Measurements from ENCODE around the gene METTL24. TPM values are rescaled to one million over a fixed set of nuclear protein-coding genes. Genes with fewer than 3 reads are reported as not detected.

METTL24 gene
- total and polyA plus RNA-seq, 2 of the 8 experiments (the other 6 are each of a cell fraction or from before 2014, with no cell fraction given) = 0.30 to 0.39 TPM

DNA sequence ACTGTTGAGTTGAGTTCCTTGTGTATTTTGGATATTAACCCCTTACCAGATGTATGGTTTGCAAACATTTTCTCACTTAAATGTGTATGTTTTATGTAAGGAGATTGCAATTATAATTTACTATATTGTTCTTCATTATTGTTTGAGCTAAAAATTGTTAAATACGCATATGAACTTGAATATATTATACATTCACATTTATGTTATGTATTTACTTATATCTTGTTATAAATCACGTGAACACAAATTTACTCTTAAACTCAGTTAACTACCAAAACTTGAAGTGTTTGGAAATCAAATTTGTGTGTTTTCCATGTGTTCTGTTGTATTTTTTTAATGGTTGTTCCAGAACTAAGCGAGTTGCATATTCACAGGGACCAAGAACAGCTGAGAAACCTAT, 159.6 kb downstream of the METTL24 start:
- no peak overlapping the region for H3K56ac ChIP-seq (replicated peaks; ENCODE audit: insufficient read length, low read depth, low read length)
- H3K27me3 ChIP-seq (replicated peaks in 1 of 4; ENCODE audit: control insufficient read depth in 3 of 4, extremely low read depth in 1 of 4, insufficient read depth in 3 of 4, low read length in 3 of 4) = no peaks in the 10 kb centered on the region
- no peaks in the 10 kb centered on the region; the same call in 1 of the 2 replicates for H3K79me1 ChIP-seq (ENCODE audit: low read depth, low read length)
- no peak overlapping the region for H3K18ac ChIP-seq (ENCODE audit: extremely low read depth, low read length)
- H3K4ac ChIP-seq (replicated peaks; ENCODE audit: insufficient read length, low read depth, low read length) = no peak overlapping the region
- H3K27ac ChIP-seq (ENCODE audit: low read depth, low read length) = no peak overlapping the region
- no peaks in the 10 kb centered on the region for H3K9me3 ChIP-seq (ENCODE audit: insufficient read depth in 2 of 2, low read depth in 1 of 2, low read length in 1 of 2)
- H3K4me2 ChIP-seq (ENCODE audit: insufficient read depth in 1 of 2, low read depth in 2 of 2, low read length in 2 of 2) = no peak overlapping the region
- no peak overlapping the region for H2BK12ac ChIP-seq (ENCODE audit: low read depth, low read length)
- H3K23ac ChIP-seq (ENCODE audit: insufficient read length) = no peak overlapping the region
- H3K79me2 ChIP-seq (ENCODE audit: control insufficient read depth in 1 of 2, insufficient read depth in 2 of 2, low read length in 2 of 2) = peaks cover 0 to 13% of the 10 kb centered on the region in 2 experiments; a peak in 1 of 4 replicates
- H3K14ac ChIP-seq (ENCODE audit: insufficient read length) = no peak overlapping the region
- H2BK15ac ChIP-seq (ENCODE audit: low read length) = no peak overlapping the region
- no peaks in the 10 kb centered on the region for H3K23me2 ChIP-seq (ENCODE audit: low read depth, low read length)
- H4K5ac ChIP-seq (ENCODE audit: insufficient read length, low read depth, low read length) = no peak overlapping the region
- no peaks in the 10 kb centered on the region for H3K4me1 ChIP-seq (replicated peaks in 1 of 4; ENCODE audit: control insufficient read depth in 3 of 4, insufficient read depth in 4 of 4, low read length in 3 of 4)
- no peak overlapping the region for H2AFZ ChIP-seq (ENCODE audit: low read length)
- no peak overlapping the region for H3K4me3 ChIP-seq (ENCODE audit: extremely low read depth in 1 of 4, insufficient read depth in 2 of 4, low read depth in 3 of 4, low read length in 4 of 4)
- FAIRE-seq (no peak), DNase-seq (ENCODE audit: low read depth in 1 of 2, low spot score in 2 of 2) (no peak)
- no peak overlapping the region for H4K8ac ChIP-seq (ENCODE audit: extremely low read depth, insufficient read depth, low read length)
- WGBS, 2 experiments (ENCODE audit: extremely low coverage in 1 of 2, insufficient coverage in 1 of 2, insufficient read length in 1 of 2, insufficient replicate concordance in 2 of 2, low coverage in 1 of 2, low lambda C conversion rate in 2 of 2, missing lambda C conversion rate in 1 of 2) = 84% methylated on average over 3 of the region's 3 CpGs; no CpG with 5 or more reads in 1 of the 2 experiments
- no peak overlapping the region for H2BK5ac ChIP-seq (ENCODE audit: low read depth, low read length)
- H2AK5ac ChIP-seq (ENCODE audit: low read depth, low read length) = no peak overlapping the region
- H4K91ac ChIP-seq (replicated peaks; ENCODE audit: insufficient read length, low read length) = no peak overlapping the region
- H2BK20ac ChIP-seq (ENCODE audit: low read length) = no peak overlapping the region
- ChIA-PET POLR2A (ENCODE audit: partially characterized antibody) (no interaction called here), CTCF (ENCODE audit: partially characterized antibody) (interaction anchor here (1.1 to 1.2 kb wide), 2 partner anchors 143 to 192 kb away, joined by 3 to 7 read pairs; no protein-coding TSS in a partner anchor)
- H3K36me3 ChIP-seq (ENCODE audit: control insufficient read depth in 2 of 4, insufficient read depth in 4 of 4, low read length in 3 of 4) = peaks cover 0 to 8% (median 0%) of the 10 kb centered on the region in 4 experiments; a peak in 2 of 8 replicates
- no peak overlapping the region for H3K9ac ChIP-seq (replicated peaks in 1 of 4; ENCODE audit: extremely low read depth in 1 of 4, low read depth in 3 of 4, low read length in 3 of 4)
- H4K20me1 ChIP-seq (replicated peaks in 1 of 2; ENCODE audit: control insufficient read depth in 1 of 2, insufficient read depth in 2 of 2, low read length in 2 of 2) = peaks cover 0 to 1% of the 10 kb centered on the region in 2 experiments
- no peak overlapping the region for H2BK120ac ChIP-seq (replicated peaks; ENCODE audit: low read depth, low read length)
- TF ChIP-seq CBX8 (IDR thresholded peaks at IDR 0.05; ENCODE audit: borderline replicate concordance, low read depth, low read length) (no peak), CHD2 (IDR thresholded peaks at IDR 0.05; ENCODE audit: low read length) (no peak), TAF1 (IDR thresholded peaks at IDR 0.05; ENCODE audit: low read depth, low read length) (no peak), KDM1A (IDR thresholded peaks at IDR 0.05; ENCODE audit: borderline replicate concordance, low read length) (no peak), TCF12 (IDR thresholded peaks at IDR 0.05; ENCODE audit: low read depth, low read length) (no peak), SIRT6 (IDR thresholded peaks at IDR 0.05; ENCODE audit: low read length) (no peak), CTBP2 (IDR thresholded peaks at IDR 0.05; ENCODE audit: borderline replicate concordance, insufficient read depth, insufficient read length, low read length) (no peak), SIN3A (conservative IDR thresholded peaks at IDR 0.05 in 1 of 2, IDR thresholded peaks at IDR 0.05 in 1 of 2; ENCODE audit: low read depth in 1 of 2, low read length in 2 of 2) (no peak), FOSL1 (IDR thresholded peaks at IDR 0.05; ENCODE audit: insufficient read depth, low read depth, low read length) (no peak), RBBP5 (IDR thresholded peaks at IDR 0.05; ENCODE audit: borderline replicate concordance, low read depth, low read length) (no peak)
- TF ChIP-seq, protein P1, sequence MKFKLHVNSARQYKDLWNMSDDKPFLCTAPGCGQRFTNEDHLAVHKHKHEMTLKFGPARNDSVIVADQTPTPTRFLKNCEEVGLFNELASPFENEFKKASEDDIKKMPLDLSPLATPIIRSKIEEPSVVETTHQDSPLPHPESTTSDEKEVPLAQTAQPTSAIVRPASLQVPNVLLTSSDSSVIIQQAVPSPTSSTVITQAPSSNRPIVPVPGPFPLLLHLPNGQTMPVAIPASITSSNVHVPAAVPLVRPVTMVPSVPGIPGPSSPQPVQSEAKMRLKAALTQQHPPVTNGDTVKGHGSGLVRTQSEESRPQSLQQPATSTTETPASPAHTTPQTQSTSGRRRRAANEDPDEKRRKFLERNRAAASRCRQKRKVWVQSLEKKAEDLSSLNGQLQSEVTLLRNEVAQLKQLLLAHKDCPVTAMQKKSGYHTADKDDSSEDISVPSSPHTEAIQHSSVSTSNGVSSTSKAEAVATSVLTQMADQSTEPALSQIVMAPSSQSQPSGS (IDR thresholded peaks at IDR 0.05; ENCODE audit: low read length) = no peak
- TF ChIP-seq, protein P2, sequence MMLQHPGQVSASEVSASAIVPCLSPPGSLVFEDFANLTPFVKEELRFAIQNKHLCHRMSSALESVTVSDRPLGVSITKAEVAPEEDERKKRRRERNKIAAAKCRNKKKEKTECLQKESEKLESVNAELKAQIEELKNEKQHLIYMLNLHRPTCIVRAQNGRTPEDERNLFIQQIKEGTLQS (IDR thresholded peaks at IDR 0.05; ENCODE audit: insufficient read depth, low read depth, low read length) = no peak
